Rectal smooth muscle tissue (tissue), 1 donor: Measurements from ENCODE around the gene GPR155.

Experiments
- H3K27ac ChIP-seq: one replicate; pipeline ENCODE4 v1.7.0; 2013; ENCODE audit warnings: low read depth, low read length, inconsistent platforms
- H3K27me3 ChIP-seq: one replicate; pipeline ENCODE4 v1.7.0; 2013; ENCODE audit warnings: low read length; ENCODE audit not compliant: control insufficient read depth, insufficient read depth
- H3K36me3 ChIP-seq: one replicate; pipeline ENCODE4 v1.7.0; 2013; ENCODE audit warnings: low read length; ENCODE audit not compliant: control insufficient read depth, insufficient read depth
- H3K4me1 ChIP-seq: one replicate; pipeline ENCODE4 v1.7.0; 2013; ENCODE audit warnings: low read length; ENCODE audit not compliant: control insufficient read depth, insufficient read depth
- H3K4me3 ChIP-seq: one replicate; pipeline ENCODE4 v1.7.0; 2013; ENCODE audit warnings: low read length
- H3K9ac ChIP-seq: one replicate; pipeline ENCODE4 v1.7.0; 2013; ENCODE audit warnings: low read length

Gene GPR155

DNA sequence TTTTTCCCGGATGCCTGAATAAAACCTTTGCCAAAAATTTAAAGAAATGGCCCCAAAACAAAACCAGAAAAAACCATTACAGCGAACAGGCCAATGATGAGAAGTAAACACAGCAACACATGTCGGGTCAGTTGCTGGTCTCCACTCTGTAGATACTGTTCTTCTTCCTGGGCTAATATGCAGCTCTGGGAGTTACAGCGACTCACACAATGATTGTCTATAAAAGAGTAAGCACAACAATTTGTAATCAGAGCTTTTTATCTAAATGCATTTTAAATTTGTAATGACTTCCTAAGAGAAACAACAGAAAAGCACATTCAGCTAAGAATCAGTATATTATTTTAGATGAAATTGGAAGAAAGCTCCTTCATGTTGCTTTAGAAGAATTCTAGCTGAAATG lies 40.3 kb downstream of the GPR155 start:
- no peaks in the 10 kb centered on the region for H3K27me3 ChIP-seq
- H3K27ac ChIP-seq: no peak overlapping the region
- H3K36me3 ChIP-seq: peaks cover 2% of the 10 kb centered on the region
- no peaks in the 10 kb centered on the region for H3K4me1 ChIP-seq
- no peak overlapping the region for H3K9ac ChIP-seq
- no peak overlapping the region for H3K4me3 ChIP-seq

DNA sequence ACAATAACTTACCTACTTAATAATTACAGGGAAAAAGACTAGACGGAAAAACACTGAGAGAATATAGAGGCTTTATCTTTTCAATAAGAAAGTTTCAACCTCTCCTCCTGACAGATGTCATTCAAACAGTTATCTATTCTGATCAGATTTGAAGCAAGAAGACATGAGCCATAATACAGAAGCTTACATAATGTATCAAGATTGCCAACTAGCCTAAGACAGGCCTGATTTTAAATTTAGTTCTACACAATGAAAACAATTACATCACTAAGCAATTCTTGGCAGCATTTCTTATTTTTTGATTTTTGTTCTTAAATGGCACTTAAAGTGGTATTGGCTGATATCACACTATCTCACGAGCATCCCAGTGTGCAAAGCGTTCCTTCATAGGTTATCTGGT lies 41.6 kb downstream of the GPR155 start:
- H3K27me3 ChIP-seq: no peaks in the 10 kb centered on the region
- H3K36me3 ChIP-seq: peaks cover 2% of the 10 kb centered on the region
- no peak overlapping the region for H3K9ac ChIP-seq
- H3K27ac ChIP-seq: no peak overlapping the region
- H3K4me1 ChIP-seq: no peaks in the 10 kb centered on the region
- no peak overlapping the region for H3K4me3 ChIP-seq

DNA sequence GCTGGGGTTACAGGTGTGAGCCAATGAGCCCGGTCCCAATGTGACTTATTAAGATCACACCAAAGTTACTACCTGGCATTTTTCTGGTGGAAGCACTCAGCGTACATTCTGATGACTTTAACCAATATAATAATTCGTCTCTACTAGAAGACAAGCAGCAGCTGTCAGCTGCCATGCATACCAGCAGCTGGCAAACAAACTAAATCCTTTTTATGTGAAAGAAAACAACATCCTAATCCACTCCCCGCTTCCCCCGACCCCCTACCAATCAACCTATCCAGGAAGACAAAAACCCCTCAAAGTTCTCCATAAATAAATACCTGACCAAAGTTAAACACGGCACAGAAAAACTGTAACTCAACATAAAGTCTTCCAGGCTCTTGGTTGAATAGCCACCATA lies 42.1 kb downstream of the GPR155 start:
- no peak overlapping the region for H3K9ac ChIP-seq
- no peak overlapping the region for H3K4me3 ChIP-seq
- no peaks in the 10 kb centered on the region for H3K4me1 ChIP-seq
- no peaks in the 10 kb centered on the region for H3K27me3 ChIP-seq
- no peak overlapping the region for H3K27ac ChIP-seq
- H3K36me3 ChIP-seq: peaks cover 4% of the 10 kb centered on the region

DNA sequence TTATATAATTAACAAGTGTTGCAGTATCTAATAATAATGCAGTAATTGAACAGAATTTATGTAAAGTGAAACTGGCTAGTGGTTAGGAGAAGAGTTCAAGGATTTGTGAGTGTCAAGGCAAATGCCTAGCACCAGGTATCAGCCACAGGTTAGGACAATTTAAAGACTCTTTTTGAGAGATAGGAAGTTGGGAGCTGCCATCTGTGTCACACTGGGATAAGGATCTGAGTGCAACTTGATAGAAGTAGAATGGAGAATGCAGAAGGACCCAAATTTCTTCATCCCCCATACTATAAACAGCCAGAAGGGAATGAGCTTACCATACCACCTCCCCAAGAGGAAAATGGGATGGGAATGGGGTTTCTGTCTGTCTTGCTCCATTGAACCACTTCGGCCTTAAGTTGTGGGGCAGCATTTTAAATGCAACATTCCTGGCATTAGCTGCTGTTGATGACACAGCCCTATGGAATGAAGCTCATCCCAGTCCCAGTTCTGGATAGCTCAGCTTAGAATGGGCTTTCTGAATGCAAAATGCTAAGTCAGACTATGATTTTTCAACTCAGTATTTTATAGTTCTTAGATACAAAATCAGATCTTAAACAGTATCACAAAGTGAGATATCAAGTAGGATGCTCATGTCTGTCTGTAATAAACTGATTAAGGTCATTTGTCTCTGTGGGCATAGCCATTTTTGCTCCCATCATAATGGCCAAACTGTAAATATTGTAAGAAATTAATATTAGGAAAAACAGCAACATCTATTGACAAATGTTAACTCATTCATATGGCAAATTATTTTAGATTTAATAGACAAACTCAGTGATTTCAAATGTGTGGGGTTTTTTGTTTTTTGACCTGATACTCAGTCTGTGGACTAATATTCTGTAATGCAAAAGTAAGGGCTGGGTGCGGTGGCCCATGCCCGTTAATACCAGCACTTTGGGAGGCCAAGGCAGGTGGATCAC lies 44.0 kb downstream of the GPR155 start:
- Histone ChIP-seq H3K9ac (no peak overlapping the region), H3K27ac (no peak overlapping the region), H3K27me3 (no peaks in the 10 kb centered on the region), H3K36me3 (peaks cover 5% of the 10 kb centered on the region), H3K4me3 (no peak overlapping the region), H3K4me1 (no peaks in the 10 kb centered on the region)

DNA sequence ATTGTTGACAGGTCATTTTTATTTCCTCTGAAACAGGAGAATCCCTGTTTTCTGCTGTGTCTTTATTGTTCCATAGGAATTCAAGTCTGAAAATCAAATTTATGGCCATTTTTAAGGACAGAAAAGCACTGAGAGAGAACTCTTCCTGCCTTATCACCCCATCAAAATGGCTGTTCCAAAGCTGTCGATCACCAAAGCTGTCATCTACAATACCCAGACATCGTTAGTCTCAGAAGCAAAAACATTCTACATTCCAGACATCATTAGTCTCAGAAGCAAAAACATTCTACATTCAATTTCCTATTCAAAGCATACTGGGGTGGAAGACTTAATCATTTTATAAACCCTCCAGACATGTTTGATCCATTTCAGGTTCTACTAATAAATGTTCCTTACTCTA lies 46.9 kb downstream of the GPR155 start:
- Histone ChIP-seq H3K4me3 (no peak overlapping the region), H3K36me3 (peaks cover 6% of the 10 kb centered on the region), H3K9ac (no peak overlapping the region), H3K27me3 (no peaks in the 10 kb centered on the region), H3K27ac (no peak overlapping the region), H3K4me1 (no peaks in the 10 kb centered on the region)

DNA sequence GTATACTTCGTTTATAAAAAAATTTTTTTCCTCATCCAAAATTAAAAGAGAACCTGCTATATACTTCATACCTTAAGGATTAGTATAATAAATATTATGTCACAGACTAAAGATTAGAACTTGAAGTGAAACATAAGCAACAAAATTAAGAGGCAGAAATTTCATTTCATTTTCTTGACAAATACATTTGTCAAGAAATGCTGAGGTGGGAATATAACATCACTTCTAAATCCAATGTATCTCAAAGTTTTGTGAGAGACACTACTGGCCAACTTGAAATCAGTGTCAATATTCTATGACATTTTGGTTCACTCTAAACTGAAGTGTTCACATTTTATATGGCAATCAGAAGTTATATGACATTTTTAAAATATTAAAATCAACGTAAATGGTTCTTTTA lies 47.5 kb downstream of the GPR155 start:
- no peak overlapping the region for H3K4me3 ChIP-seq
- peaks cover 6% of the 10 kb centered on the region for H3K36me3 ChIP-seq
- no peak overlapping the region for H3K9ac ChIP-seq
- H3K27me3 ChIP-seq: no peaks in the 10 kb centered on the region
- H3K4me1 ChIP-seq: no peaks in the 10 kb centered on the region
- H3K27ac ChIP-seq: no peak overlapping the region

DNA sequence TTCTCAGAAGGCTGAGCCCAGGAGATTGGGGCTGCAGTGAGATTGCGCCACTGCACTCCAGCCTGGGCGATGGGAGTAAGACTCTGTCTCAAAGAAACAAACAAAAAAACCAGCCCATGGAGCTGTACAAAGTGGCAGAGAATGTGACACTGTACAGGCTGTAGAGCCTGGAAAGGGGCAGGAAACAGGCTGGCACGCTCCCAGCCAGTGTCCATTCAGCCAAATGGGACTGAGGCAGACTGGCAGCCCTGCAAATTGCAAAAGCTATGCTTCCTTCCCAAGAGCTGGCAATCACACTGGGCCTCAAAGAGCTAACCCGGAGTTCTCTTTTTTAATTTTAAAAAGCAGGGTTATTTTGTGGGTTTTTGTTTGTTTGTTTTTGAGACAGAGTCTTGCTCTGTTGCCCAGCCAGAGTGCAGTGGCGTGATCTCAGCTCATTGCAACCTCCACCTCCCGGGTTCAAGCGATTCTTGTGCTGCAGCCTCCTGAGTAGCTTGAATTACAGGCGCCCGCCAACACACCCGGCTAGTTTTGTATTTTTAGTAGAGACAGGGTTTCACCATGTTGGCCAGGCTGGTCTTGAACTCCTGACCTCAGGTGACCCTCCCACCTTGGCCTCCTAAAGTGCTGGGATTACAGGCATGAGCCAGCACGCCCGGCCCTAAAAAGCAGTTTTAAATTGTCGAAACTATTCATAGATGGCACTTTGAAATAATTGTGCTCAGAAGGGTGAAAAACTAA lies 48.5 kb downstream of the GPR155 start:
- H3K9ac ChIP-seq: no peak overlapping the region
- H3K27me3 ChIP-seq: no peaks in the 10 kb centered on the region
- H3K4me3 ChIP-seq: no peak overlapping the region
- H3K36me3 ChIP-seq: peaks cover 6% of the 10 kb centered on the region
- H3K4me1 ChIP-seq: no peaks in the 10 kb centered on the region
- H3K27ac ChIP-seq: no peak overlapping the region

DNA sequence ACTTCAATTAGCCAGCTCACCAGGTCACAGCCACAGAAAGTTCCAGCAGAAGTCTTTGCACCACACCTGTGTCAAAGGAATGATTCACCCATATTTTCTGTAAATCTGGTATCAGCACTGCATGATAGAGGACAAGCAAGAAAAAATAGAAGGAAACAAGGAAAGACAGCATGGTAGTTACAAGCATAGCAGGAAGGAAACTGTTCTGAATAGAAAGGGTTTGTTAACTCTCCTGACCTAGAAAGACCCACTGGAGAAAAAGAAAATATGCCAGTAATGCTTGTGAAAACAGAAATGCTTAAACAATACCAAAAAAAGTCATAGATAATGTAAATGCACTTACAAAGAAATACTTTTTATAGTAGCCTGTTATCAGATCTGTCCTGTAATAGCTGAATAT lies 50.5 kb downstream of the GPR155 start:
- no peak overlapping the region for H3K9ac ChIP-seq
- no peaks in the 10 kb centered on the region for H3K4me1 ChIP-seq
- no peaks in the 10 kb centered on the region for H3K27me3 ChIP-seq
- no peak overlapping the region for H3K27ac ChIP-seq
- H3K36me3 ChIP-seq: peaks cover 4% of the 10 kb centered on the region
- no peak overlapping the region for H3K4me3 ChIP-seq

DNA sequence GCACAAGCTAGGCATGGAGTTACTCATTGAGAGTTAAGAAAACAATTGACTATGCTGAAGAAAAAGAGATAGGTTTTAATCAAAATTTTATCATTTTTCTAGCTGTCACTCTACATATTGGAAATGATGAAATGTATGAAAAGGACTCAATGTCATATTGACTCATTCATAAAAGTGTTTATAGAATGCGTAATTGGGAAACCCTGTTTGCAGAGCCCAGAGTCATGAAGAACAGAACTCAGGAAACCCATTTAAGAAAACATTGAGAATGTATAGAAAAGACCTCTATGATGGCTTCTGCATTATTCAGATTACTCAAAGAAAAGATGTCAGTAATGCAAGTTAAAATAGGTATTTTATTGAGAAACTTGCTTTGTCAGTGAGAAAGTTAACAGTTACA lies 54.9 kb downstream of the GPR155 start:
- no peaks in the 10 kb centered on the region for H3K4me1 ChIP-seq
- H3K4me3 ChIP-seq: no peak overlapping the region
- no peak overlapping the region for H3K9ac ChIP-seq
- no peak overlapping the region for H3K27ac ChIP-seq
- H3K36me3 ChIP-seq: peaks cover 2% of the 10 kb centered on the region
- H3K27me3 ChIP-seq: no peaks in the 10 kb centered on the region

DNA sequence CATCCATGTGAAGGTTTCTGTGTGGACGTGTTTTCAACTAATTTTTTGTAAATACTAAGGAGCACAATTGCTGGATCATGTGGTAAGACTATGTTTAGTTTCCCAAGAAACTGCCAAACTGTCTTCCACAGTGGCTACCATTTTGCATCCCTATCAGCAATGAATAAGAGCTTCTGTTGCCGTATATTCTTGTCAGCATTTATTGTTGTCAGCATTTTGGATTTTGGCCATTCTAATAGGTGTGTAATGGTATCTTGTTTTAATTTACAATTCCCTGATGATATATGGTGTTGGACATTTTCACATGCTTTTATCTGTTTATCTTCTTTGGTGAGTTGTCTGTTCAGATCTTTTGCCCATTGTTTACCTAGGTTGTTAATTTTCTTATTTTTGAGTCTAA lies 56.8 kb downstream of the GPR155 start:
- Histone ChIP-seq H3K27ac (no peak overlapping the region), H3K27me3 (no peaks in the 10 kb centered on the region), H3K36me3 (no peaks in the 10 kb centered on the region)

DNA sequence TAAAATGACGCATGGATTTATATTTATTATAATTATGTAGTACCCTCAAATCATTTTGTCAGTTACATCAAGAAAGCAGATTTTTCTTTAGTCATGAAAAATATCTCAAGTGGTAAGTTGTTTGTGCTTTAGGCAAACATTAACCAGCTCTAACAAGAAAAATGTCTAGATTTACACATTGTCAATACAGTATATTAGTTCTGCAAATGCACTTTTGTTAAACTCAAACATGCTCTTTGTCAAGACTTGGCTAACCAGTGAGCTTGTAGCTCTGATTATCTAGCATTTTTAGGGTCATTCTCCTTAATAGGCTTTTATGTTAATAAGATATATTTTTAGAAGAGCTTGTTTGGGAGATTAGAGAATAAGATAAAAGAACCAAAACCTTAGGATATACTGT lies 58.6 kb downstream of the GPR155 start:
- H3K4me3 ChIP-seq: no peak overlapping the region
- H3K9ac ChIP-seq: no peak overlapping the region
- H3K36me3 ChIP-seq: no peaks in the 10 kb centered on the region
- no peaks in the 10 kb centered on the region for H3K27me3 ChIP-seq
- no peaks in the 10 kb centered on the region for H3K4me1 ChIP-seq
- no peak overlapping the region for H3K27ac ChIP-seq

More for the DNA sequence above, 56.8 kb downstream of the GPR155 start:
- H3K4me1 ChIP-seq: no peaks in the 10 kb centered on the region
- H3K4me3 ChIP-seq: no peak overlapping the region
- no peak overlapping the region for H3K9ac ChIP-seq

DNA sequence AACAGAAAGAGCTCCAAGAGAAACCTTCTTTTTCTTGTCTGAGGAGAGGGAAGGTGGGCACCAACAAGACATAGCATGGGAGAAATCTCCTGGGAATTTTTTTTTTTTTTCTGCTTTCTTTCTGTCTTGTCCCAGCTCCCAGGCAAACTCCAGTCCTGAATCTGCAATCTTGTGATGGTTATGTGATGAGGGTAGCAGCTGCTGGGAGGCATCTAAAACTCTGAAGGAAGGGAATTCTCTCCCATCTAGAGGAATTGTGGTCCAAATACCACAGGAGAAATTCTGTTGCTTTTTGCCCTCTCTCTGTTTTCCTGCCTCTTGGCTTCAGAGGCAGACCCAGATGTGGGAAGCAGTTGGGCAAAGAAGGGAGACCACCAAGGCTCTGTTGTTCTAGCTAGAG lies 74.6 kb downstream of the GPR155 start:
- no peak overlapping the region for H3K9ac ChIP-seq
- H3K36me3 ChIP-seq: peaks cover 8% of the 10 kb centered on the region
- no peak overlapping the region for H3K27ac ChIP-seq
- no peak overlapping the region for H3K4me3 ChIP-seq
- no peaks in the 10 kb centered on the region for H3K4me1 ChIP-seq
- no peaks in the 10 kb centered on the region for H3K27me3 ChIP-seq
